Measurements from ENCODE around the gene ZNF688.

ZNF688 gene

GRCh38 chr16:30585400-30586191 is 14.1 kb upstream of the ZNF688 start, which contains the start of gene ZNF785:
TSS of gene ZNF785 (minus strand) at chr16:30585697. CDS start at chr16:30585611, 86 bp downstream.
- peak; percentile 89 for DNase-seq

- DNase-seq = no peak
Observed at GRCh38 chr16:30585022-30585399, 13.5 kb upstream of the ZNF688 start.

GRCh38 chr16:30582611-30583340 is 11.3 kb upstream of the ZNF688 start:
- DNase-seq = no peak

- DNase-seq = no peak
Observed at GRCh38 chr16:30581457-30581856, 9.9 kb upstream of the ZNF688 start.

- DNase-seq = no peak
Observed at GRCh38 chr16:30574678-30575077, 3.2 kb upstream of the ZNF688 start.

- DNase-seq = no peak
Observed at GRCh38 chr16:30570636-30571444, 674 bp downstream of the ZNF688 start.

- no peak for DNase-seq
Observed at GRCh38 chr16:30569746-30570635, 1.5 kb downstream of the ZNF688 start.

- DNase-seq = no peak
Observed at GRCh38 chr16:30569281-30569680, 2.2 kb downstream of the ZNF688 start.

- no peak for DNase-seq
Observed at GRCh38 chr16:30567991-30568638, 3.4 kb downstream of the ZNF688 start.

GRCh38 chr16:30567160-30567990 is 4.1 kb downstream of the ZNF688 start:
- no peak for DNase-seq

GRCh38 chr16:30566531-30566930 is 5.0 kb downstream of the ZNF688 start:
- DNase-seq = no peak

GRCh38 chr16:30565984-30566383 is 5.5 kb downstream of the ZNF688 start:
- no peak for DNase-seq

- no peak for DNase-seq
Observed at GRCh38 chr16:30565526-30565925, 6.0 kb downstream of the ZNF688 start.

GRCh38 chr16:30562021-30562420 is 9.5 kb downstream of the ZNF688 start:
- DNase-seq = no peak

GRCh38 chr16:30561089-30561816 is 10.3 kb downstream of the ZNF688 start:
- DNase-seq = no peak

- DNase-seq = no peak
Observed at GRCh38 chr16:30559690-30560089, 11.8 kb downstream of the ZNF688 start.

- no peak for DNase-seq
Observed at GRCh38 chr16:30558789-30559377, 12.6 kb downstream of the ZNF688 start.

GRCh38 chr16:30557957-30558788 is 13.3 kb downstream of the ZNF688 start, which contains the start of gene ZNF764:
TSS of gene ZNF764 (minus strand) at chr16:30558374. CDS start at chr16:30558182, 192 bp downstream.
- DNase-seq = peak; percentile 89

GRCh38 chr16:30557707-30557956 is 13.9 kb downstream of the ZNF688 start:
- no peak for DNase-seq

Data from effector CD8-positive, alpha-beta T cell (primary cell).